ENCODE data around the gene ST3GAL4.

ST3GAL4 gene

GRCh38 chr11:126440792-126441514, 85.5 kb downstream of the ST3GAL4 start:
- DNase-seq (ENCODE audit: low read depth in 3 of 3, low spot score in 1 of 3), result peak; percentile 17 to 58 (median 39)

GRCh38 chr11:126443120-126443519, 87.6 kb downstream of the ST3GAL4 start:
- no peak for DNase-seq (ENCODE audit: low read depth in 3 of 3, low spot score in 1 of 3)

- DNase-seq (ENCODE audit: low read depth in 3 of 3, low spot score in 1 of 3), result no peak
These were observed 88.6 kb downstream of the ST3GAL4 start for GRCh38 chr11:126444072-126444471.

- no peak for DNase-seq (ENCODE audit: low read depth in 3 of 3, low spot score in 1 of 3)
These were observed 91.1 kb downstream of the ST3GAL4 start for GRCh38 chr11:126446581-126446980.

GRCh38 chr11:126450198-126450597, 94.7 kb downstream of the ST3GAL4 start:
- no peak for DNase-seq (ENCODE audit: low read depth in 3 of 3, low spot score in 1 of 3)

- DNase-seq (ENCODE audit: low read depth in 3 of 3, low spot score in 1 of 3), result no peak
These were observed 95.3 kb downstream of the ST3GAL4 start for GRCh38 chr11:126450806-126451205.

GRCh38 chr11:126451211-126451802, 95.8 kb downstream of the ST3GAL4 start:
- no peak for DNase-seq (ENCODE audit: low read depth in 3 of 3, low spot score in 1 of 3)

GRCh38 chr11:126452241-126453101, 97.0 kb downstream of the ST3GAL4 start:
- DNase-seq (ENCODE audit: low read depth in 3 of 3, low spot score in 1 of 3), result no peak

GRCh38 chr11:126456089-126456488, 100.6 kb downstream of the ST3GAL4 start:
- DNase-seq (ENCODE audit: low read depth in 3 of 3, low spot score in 1 of 3), result no peak

- no peak for DNase-seq (ENCODE audit: low read depth in 3 of 3, low spot score in 1 of 3)
These were observed 101.5 kb downstream of the ST3GAL4 start for GRCh38 chr11:126456783-126457542.

- DNase-seq (ENCODE audit: low read depth in 3 of 3, low spot score in 1 of 3), result no peak
These were observed 102.3 kb downstream of the ST3GAL4 start for GRCh38 chr11:126457817-126458216.

GRCh38 chr11:126459691-126460281, 104.3 kb downstream of the ST3GAL4 start:
- DNase-seq (ENCODE audit: low read depth in 3 of 3, low spot score in 1 of 3), result no peak

- no peak for DNase-seq (ENCODE audit: low read depth in 3 of 3, low spot score in 1 of 3)
These were observed 105.1 kb downstream of the ST3GAL4 start for GRCh38 chr11:126460417-126461095.

- no peak for DNase-seq (ENCODE audit: low read depth in 3 of 3, low spot score in 1 of 3)
These were observed 105.6 kb downstream of the ST3GAL4 start for GRCh38 chr11:126461096-126461440.

GRCh38 chr11:126461996-126462395, 106.5 kb downstream of the ST3GAL4 start:
- no peak for DNase-seq (ENCODE audit: low read depth in 3 of 3, low spot score in 1 of 3)

GRCh38 chr11:126462422-126462821, 106.9 kb downstream of the ST3GAL4 start:
- no peak for DNase-seq (ENCODE audit: low read depth in 3 of 3, low spot score in 1 of 3)
